CD4-positive, alpha-beta T cell (primary cell): ENCODE results near the gene MCC. TPM values are rescaled to one million over a fixed set of nuclear protein-coding genes. Genes with fewer than 3 reads are reported as not detected.

ENCODE experiments used
- ATAC-seq: fragments of 200-7000 bp; cut with Tn5 transposase; one replicate; pipeline ENCODE4 v1.10.0; 2022; ENCODE audit warnings: mild to moderate bottlenecking; ENCODE audit not compliant: poor library complexity
- CTCF ChIA-PET: fragments of 350-600 bp; sonication (Branson Sonifier 250); formaldehyde crosslinking; loops from one replicate; lab custom pipeline; 2021; ENCODE audit warnings: antibody characterized with exemption, inconsistent platforms; lab: Charles Lee
- POLR2A ChIA-PET: fragments of 350-600 bp; sonication (Branson Sonifier 250); formaldehyde crosslinking; loops from one replicate; lab custom pipeline; 2021; ENCODE audit warnings: antibody characterized with exemption, inconsistent platforms; lab: Charles Lee
- DNase-seq, 14 experiments: peaks; one replicate each; pipeline ENCODE4 v3.0.0-alpha.2; 2013 to 2020; ENCODE audit warnings: mixed read lengths in 2 of 14
- H3K27ac ChIP-seq, 2 donors: one replicate each; pipeline versions ENCODE4 v1.5.1 to v1.7.0; 2013; ENCODE audit warnings: low read length in 2 of 2, low read depth in 1 of 2, mild to moderate bottlenecking in 1 of 2
- H3K27me3 ChIP-seq, 2 experiments: 1 replicate in 1 of 2; 2 replicates in 1 of 2; pipeline versions ENCODE4 v1.6.1 to v1.7.0; 2013; ENCODE audit warnings: low read length in 2 of 2, control low read depth in 1 of 2, mild to moderate bottlenecking in 1 of 2, moderate library complexity in 1 of 2; ENCODE audit not compliant: insufficient read depth in 2 of 2, control insufficient read depth in 1 of 2
- H3K36me3 ChIP-seq: one replicate; pipeline ENCODE4 v1.6.1; 2013; ENCODE audit warnings: low read length, control low read depth; ENCODE audit not compliant: insufficient read depth
- H3K4me1 ChIP-seq: one replicate; pipeline ENCODE4 v1.6.1; 2013; ENCODE audit warnings: low read length, control low read depth; ENCODE audit not compliant: insufficient read depth
- H3K4me3 ChIP-seq: one replicate; pipeline ENCODE4 v1.5.1; 2013; ENCODE audit warnings: mild to moderate bottlenecking, low read length, moderate library complexity
- H3K9me3 ChIP-seq, 2 experiments: 1 replicate in 1 of 2; 2 replicates in 1 of 2; pipeline versions ENCODE4 v1.6.1 to v1.7.0; 2013; ENCODE audit warnings: low read length in 2 of 2, mild to moderate bottlenecking in 2 of 2, control low read depth in 1 of 2, moderate library complexity in 1 of 2; ENCODE audit not compliant: control insufficient read depth in 1 of 2, insufficient read depth in 1 of 2
- H3K27ac Mint-ChIP-seq: one replicate; pipeline ENCODE4 v1.8.0; 2020; ENCODE audit warnings: mixed read lengths
- H3K27me3 Mint-ChIP-seq: one replicate; pipeline ENCODE4 v1.8.0; 2021; ENCODE audit warnings: mixed read lengths
- H3K36me3 Mint-ChIP-seq: one replicate; pipeline ENCODE4 v1.8.0; 2021; ENCODE audit warnings: low read depth, mixed read lengths
- H3K4me1 Mint-ChIP-seq: one replicate; pipeline ENCODE4 v1.8.0; 2021; ENCODE audit warnings: low read depth, mixed read lengths
- H3K4me3 Mint-ChIP-seq: one replicate; pipeline ENCODE4 v1.8.0; 2020; ENCODE audit warnings: mild to moderate bottlenecking, mixed read lengths
- H3K9me3 Mint-ChIP-seq: one replicate; pipeline ENCODE4 v1.8.0; 2020; ENCODE audit warnings: mixed read lengths
- intact Hi-C, 2 experiments: fragments of 100-400 bp; cut with DNase I in 1 of 2; cut with micrococcal nuclease in 1 of 2; formaldehyde crosslinking; loops; one replicate each; pipeline versions ENCODE4 v1.15.1 to v1.9.0; 2023 to 2025; cut with DNase I, micrococcal nuclease
- total RNA-seq, 174 experiments: library from RNA in 2 of 174; stranded (reverse) in 2 of 174; gene quantifications; one replicate each; pipeline ENCODE4 v1.2.3 and lab custom pipeline; 2021 to 2026
- TF ChIP-seq, protein P1 (sequence below): fragments of 200-600 bp; IDR thresholded peaks from one replicate; pipeline ENCODE4 v1.8.0; 2022; ENCODE audit warnings: antibody characterized with exemption, mild to moderate bottlenecking

The MCC gene
- total RNA-seq, 2 experiments from 2014 or later: 3.2 to 3.3 TPM

- Histone ChIP-seq H3K27me3 (no peaks in the 10 kb centered on the region), H3K36me3 (no peaks in the 10 kb centered on the region), H3K4me3 (no peak overlapping the region), H3K27ac (no peak overlapping the region), H3K4me1 (no peaks in the 10 kb centered on the region), H3K9me3 (no peaks in the 10 kb centered on the region)
- no peaks in the 10 kb centered on the region for H3K36me3 Mint-ChIP-seq
- ChIA-PET POLR2A (no interaction called here), CTCF (no interaction called here)
- ATAC-seq: no peak
- no peak overlapping the region for H3K4me3 Mint-ChIP-seq
- no peaks in the 10 kb centered on the region for H3K27me3 Mint-ChIP-seq
- no peak overlapping the region for H3K27ac Mint-ChIP-seq
- H3K9me3 Mint-ChIP-seq: no peaks in the 10 kb centered on the region
- no peak for DNase-seq
- TF ChIP-seq, protein P1, sequence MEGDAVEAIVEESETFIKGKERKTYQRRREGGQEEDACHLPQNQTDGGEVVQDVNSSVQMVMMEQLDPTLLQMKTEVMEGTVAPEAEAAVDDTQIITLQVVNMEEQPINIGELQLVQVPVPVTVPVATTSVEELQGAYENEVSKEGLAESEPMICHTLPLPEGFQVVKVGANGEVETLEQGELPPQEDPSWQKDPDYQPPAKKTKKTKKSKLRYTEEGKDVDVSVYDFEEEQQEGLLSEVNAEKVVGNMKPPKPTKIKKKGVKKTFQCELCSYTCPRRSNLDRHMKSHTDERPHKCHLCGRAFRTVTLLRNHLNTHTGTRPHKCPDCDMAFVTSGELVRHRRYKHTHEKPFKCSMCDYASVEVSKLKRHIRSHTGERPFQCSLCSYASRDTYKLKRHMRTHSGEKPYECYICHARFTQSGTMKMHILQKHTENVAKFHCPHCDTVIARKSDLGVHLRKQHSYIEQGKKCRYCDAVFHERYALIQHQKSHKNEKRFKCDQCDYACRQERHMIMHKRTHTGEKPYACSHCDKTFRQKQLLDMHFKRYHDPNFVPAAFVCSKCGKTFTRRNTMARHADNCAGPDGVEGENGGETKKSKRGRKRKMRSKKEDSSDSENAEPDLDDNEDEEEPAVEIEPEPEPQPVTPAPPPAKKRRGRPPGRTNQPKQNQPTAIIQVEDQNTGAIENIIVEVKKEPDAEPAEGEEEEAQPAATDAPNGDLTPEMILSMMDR: no peak
- intact Hi-C loops: no loop called here
- H3K4me1 Mint-ChIP-seq: no peaks in the 10 kb centered on the region
These were observed 278.8 kb downstream of the MCC start for GRCh38 chr5:113209498-113209897.

DNA sequence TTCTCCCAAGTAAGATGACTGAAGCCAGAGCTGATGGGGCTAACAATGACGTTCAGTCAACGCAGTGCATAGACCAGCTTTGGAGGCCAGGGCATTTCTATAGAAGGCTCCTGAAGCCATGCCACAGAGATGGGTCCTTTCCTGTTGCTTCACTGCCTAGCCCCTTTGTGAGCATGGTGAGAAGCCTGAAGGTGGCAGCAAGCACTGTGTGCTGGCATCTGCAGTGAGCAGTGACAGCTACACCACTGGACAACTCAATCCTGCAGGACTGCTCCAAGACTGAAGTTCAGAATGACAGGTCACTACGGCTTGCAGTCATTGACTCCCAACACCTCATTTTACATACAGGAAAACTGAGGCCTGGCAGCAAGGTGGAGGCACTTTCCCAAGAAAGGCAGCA, 282.4 kb downstream of the MCC start:
- DNase-seq (no peak), ATAC-seq (no peak)
- H3K36me3 Mint-ChIP-seq: no peaks in the 10 kb centered on the region
- H3K36me3 ChIP-seq: no peaks in the 10 kb centered on the region
- H3K27me3 ChIP-seq: no peaks in the 10 kb centered on the region
- no peaks in the 10 kb centered on the region for H3K27me3 Mint-ChIP-seq
- H3K4me3 ChIP-seq: no peak overlapping the region
- no peak overlapping the region for H3K27ac Mint-ChIP-seq
- intact Hi-C loops: no loop called here
- H3K4me1 Mint-ChIP-seq: no peaks in the 10 kb centered on the region
- H3K4me3 Mint-ChIP-seq: no peak overlapping the region
- TF ChIP-seq, protein P1: no peak
- H3K9me3 Mint-ChIP-seq: no peaks in the 10 kb centered on the region
- H3K4me1 ChIP-seq: no peaks in the 10 kb centered on the region
- ChIA-PET POLR2A (no interaction called here), CTCF (no interaction called here)
- H3K9me3 ChIP-seq: no peaks in the 10 kb centered on the region
- no peak overlapping the region for H3K27ac ChIP-seq

DNA sequence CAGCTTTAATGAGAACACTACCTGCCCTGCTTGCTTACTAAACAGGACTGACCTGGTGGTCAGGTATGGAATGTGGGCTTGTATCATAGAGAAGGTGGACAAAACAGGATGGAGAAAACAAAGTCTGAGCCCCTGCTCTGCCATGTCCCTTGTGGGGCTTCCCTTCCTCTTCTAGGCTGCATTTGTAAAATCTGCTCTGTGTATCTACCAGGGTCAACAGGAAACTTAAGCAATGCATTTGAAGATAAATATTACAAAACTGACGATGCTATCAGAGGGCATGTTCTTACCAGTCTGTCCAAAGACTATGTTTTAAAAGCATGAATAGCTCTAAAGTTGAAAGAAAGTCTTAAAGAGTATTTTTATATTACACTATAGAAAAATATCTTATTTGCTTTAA, 282.9 kb downstream of the MCC start:
- intact Hi-C loops: no loop called here
- ChIA-PET CTCF (no interaction called here), POLR2A (no interaction called here)
- Histone ChIP-seq H3K9me3 (no peaks in the 10 kb centered on the region), H3K4me3 (no peak overlapping the region), H3K27me3 (no peaks in the 10 kb centered on the region), H3K27ac (no peak overlapping the region), H3K4me1 (no peaks in the 10 kb centered on the region), H3K36me3 (no peaks in the 10 kb centered on the region)
- Mint-ChIP-seq H3K9me3 (no peaks in the 10 kb centered on the region), H3K4me1 (no peaks in the 10 kb centered on the region), H3K36me3 (no peaks in the 10 kb centered on the region), H3K27ac (no peak overlapping the region), H3K27me3 (no peaks in the 10 kb centered on the region), H3K4me3 (no peak overlapping the region)
- DNase-seq (no peak), ATAC-seq (no peak)
- TF ChIP-seq, protein P1: no peak
